GM18498 (cell line): ENCODE results near the gene TSGA10.
"Not testable (repeated sequence)": the region's sequence is repeated elsewhere in the genome, so short reads cannot be mapped to it uniquely, and the experiment has no call there.

ENCODE experiments used
- ATAC-seq: cut with Tn5 transposase; IDR thresholded peaks from one replicate; pipeline ENCODE4 v1.9.1; 2021; ENCODE audit warnings: mild to moderate bottlenecking, moderate library complexity; ENCODE audit not compliant: unreplicated experiment

TSGA10 gene

DNA sequence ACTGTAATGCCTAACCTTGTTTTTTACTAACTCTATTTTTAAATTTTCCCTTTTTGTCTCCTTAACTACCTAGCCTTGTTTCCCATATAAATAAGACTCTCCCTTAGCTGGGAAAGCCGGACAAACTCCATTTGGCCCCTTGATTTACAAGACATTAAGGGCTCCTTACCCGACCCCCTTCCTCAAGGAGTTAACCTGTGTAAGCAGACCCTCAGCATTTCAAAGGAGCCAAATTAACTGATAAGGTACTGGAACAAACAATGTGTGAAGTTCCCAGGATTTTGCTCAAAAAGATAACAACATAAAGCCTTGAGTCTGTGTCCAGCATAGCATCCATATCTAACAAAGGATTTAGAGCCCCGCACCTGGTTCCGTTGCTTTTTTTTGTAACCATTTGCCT is 72.9 kb downstream of the TSGA10 start:
- no peak for ATAC-seq

DNA sequence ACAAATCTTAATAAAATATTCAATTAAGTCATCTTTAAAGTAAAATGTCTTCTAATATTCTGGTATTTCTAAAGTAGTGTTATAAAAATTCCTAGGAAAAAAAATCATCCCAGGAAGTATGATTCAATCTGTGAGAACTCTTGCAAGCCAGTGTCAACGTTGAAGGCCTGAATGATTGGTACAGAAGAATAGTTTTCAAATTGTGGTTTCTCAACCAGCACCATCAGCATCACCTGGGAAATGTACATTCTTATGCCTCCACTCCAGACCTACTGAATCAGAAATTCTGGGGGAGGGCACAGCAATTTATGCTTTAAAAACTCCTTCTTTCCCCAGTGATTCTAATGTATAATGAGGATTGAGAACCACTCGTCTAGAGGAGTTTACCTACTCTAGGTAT is 75.5 kb downstream of the TSGA10 start:
- no peak for ATAC-seq

DNA sequence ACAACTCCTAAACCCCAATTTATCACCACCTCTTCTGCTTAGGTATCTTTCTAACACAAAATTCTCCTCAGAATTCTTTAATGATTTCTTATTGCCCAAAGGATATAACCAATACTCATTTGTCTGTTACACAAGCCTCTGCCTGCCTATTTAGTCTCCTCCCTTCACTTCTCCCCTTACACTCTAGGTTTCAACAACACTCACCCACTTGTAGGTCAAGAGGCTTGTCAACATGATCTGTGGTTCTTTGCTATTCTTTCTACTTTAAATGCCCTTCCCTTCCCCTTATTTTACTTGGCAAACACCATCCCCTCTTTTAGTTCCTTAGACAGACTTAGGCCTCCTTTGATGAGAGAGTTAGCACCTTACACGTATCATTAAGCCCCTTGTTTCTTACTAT is 82.2 kb downstream of the TSGA10 start:
- no peak for ATAC-seq

DNA sequence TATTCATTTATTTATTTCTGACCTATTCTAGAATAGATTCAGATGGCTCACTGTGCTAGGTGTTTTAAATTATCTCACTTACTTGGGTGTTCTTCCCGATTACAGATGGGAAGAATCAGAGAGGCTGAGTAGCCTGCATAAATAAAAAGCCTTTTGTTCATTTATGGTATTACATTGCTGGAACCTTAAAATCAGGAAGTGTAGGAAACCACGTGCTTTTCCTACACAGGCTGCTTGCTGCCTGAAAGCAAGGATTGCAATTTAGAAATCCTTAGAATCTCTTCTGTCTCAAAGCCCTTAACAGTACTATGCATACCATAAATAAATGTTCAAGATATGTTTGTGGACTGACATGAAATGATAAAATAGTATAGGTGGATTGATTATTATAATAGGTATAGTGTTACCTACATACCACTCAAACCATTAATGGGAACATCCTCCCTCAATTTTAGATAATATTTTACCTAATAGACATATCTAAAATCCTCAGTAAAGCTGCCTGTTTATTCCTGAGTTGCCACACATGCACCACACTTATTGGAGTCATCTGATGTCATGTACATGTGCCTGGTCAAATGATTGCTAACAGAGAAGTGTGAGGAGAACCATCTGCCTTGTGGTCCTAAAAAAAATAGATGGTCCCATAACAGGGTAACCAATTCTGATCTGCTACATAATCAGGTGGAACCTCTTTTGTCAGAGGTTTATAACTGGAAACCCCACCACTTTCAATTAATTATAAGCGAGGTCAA is 86.7 kb downstream of the TSGA10 start:
- ATAC-seq: no peak

DNA sequence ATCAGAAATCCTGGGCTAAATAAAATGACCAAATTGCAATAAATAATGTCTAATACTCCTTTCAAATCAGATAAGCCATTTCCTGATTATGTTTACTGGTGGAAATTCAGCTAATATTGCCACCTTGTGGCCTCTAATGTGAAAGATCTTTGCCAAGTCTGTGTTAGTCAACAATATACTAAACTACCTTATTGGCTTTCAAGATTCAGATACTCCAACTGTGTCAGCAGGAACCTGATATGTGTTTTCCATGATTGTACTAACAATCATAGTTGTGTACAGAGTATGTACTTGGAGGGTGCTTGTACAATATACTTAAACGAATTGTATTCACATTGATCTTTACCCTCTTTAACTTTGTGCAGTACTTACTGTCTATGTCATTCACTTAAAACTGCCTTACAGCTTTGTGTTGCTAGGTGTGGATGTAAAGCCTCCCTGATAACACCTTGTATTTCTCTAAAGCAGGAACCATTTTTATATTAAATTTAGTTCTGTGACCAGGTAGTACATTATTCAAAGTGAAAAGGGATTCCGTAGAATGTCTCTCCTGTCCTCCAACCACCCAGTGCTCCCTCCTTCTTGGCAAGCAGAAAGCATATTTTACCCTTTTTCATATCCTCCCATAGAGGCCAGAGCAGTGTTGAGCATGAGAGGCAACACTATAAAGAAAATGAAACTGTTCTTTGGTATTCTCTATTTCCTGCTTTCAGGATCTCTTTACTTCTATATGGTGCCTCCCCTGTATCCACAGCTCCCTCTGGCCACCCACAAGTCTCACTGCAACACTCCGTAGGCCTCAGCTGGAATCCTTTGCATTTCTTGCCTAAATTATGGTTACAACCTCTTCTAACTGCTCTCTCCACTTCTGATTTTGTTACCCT is 88.4 kb downstream of the TSGA10 start:
- peak; percentile 98 for ATAC-seq

DNA sequence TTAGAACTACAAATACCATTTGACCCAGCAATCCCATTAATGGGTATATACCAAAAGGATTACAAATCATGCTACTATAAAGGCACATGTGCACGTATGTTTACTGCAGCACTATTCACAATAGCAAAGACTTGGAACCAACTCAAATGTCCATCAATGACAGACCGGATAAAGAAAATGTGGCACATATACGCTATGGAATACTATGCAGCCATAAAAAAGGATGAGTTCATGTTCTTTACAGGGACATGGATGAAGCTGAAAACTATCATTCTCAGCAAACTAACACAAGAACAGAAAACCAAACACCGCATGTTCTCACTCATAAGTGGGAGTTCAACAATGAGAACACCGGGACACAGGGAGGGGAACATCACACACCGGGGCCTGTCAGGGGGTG is 105.6 kb downstream of the TSGA10 start:
- not testable (repeated sequence) for ATAC-seq

DNA sequence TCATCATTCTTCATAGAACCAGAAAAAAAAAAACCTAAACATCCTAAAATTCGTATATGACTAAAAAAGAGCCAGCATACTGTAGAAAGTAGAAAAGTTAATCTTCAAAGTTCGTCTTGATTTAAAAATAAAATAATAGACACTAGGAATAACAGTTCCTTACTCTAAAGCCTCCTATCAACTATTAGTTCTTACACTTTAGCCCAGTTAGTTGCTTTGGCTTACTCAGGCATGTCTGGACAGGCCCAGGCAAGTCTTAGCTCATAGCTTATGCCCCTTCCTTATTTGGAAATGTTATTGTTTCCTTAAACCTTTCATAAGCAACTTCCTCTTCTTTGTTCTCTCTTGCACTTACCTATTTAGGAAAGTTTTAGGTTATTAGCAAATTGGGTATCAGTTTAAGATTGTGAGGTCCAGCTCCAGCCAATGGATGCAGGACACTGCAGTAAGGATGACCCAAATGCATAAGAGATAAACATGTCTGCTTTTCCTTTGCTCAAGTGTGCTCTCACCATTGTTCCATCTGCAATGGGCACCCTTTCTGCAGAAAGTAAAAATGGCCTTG is 113.9 kb downstream of the TSGA10 start:
- not testable (repeated sequence) for ATAC-seq

DNA sequence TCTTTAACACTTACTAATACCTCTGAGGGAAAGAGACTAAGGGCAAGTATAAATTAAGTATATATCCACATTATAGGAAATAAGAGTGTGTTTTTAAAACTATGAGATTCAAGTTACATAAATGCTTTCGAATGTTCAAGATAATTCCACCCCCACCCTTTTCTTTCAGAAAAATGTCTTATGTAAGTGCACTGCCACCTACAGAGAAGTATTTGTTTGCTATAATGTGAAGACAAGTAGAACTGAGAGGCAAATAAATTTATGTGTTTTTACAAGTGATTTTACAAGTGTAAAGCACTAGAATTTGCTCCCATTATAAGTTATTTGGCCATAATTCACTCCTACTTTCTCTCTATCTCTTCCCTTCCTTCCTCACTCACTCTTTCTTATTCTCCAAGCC is 118.8 kb downstream of the TSGA10 start:
- ATAC-seq: no peak

DNA sequence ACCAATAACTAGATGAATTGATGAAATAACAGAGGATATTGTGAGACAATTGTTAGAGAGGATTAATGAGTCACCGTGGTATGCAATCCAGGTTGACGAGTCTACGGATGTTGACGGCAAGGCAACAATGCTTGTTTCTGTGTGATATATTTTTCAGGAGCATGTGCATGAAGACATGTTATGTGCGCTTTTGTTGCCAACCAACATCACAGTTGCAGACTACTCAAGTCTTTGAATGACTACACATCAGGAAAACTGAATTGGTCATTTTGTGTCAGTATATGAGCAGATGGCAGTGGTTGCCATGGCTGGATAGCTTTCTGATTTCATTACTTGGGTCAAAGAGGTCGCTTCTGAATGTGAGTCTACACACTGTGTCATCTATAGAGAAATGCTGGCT is 122.0 kb downstream of the TSGA10 start:
- ATAC-seq: no peak

DNA sequence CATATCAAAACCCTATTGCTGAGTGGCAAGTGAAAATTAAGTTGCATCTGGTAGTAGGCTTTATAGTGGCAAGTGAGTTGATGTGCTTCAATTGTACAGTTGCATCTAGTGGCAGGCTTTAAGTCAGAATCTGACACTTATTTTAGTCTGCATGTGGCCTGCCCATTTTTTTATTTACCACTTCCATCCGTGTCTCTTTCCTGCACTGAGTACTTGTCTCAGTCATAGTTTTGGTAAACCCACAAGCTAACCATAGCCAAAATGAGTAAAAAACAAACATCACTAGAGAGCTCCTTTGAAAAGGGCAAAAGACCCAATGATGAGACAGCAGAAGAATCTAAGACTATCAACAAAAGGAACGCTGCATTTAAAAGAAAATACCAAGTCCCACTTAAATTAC is 122.7 kb downstream of the TSGA10 start:
- ATAC-seq: no peak

DNA sequence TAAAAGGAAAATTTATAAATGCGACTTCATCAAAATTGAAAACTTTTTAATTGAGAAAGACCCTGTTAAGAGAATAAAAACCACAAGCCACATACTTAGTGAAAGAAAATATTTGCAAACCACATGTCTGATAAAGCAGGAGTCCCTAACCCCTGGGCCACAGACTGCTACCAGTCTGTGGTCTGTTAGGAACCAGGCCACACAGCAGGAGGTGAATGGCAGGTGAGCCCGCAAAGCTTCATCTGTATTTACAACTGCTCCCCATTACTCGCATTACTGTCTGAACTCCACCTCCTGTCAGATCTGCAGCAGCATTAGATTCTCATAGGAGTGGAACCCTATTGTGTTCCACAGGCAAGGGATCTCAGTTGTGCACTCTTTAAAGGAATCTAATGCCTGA is 123.3 kb downstream of the TSGA10 start:
- ATAC-seq: no peak

DNA sequence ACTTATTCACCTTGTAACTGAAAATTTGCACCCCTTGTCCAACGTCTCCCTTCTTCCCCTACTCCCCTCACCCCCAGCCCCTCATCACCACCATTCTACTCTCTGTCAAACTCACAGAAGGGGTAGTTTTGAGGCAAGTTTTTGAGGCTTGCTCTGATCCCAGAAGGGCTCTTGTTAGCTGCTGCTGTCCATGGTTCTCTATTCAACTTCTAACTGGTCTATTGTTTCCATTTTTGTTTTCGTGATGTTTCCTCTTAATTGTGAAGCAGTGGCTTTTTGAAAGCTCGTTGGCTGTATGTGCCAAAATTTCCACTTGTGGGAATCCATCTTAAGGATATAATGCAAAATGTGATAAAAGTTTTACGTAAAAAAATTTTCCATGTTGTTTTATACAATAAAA is 126.2 kb downstream of the TSGA10 start:
- ATAC-seq: no peak

DNA sequence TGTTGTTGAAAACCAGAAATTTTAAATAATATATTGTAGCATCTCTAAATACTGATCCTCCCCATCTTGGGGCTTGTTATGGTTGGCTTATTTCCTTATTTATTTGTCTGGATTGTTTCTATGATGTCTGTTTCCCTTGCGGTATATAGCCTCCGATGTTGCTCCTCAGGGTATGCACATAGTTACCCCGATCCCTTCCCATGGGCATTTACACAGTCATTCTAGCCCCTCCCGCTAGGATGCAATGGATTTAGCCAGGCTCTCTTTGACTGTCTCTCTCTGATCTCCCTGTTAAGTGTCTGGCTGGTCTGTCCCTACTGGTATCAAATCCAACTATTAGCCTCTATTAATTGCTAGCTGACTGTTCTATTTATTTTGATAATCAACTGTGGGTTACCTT is 126.9 kb downstream of the TSGA10 start:
- no peak for ATAC-seq

DNA sequence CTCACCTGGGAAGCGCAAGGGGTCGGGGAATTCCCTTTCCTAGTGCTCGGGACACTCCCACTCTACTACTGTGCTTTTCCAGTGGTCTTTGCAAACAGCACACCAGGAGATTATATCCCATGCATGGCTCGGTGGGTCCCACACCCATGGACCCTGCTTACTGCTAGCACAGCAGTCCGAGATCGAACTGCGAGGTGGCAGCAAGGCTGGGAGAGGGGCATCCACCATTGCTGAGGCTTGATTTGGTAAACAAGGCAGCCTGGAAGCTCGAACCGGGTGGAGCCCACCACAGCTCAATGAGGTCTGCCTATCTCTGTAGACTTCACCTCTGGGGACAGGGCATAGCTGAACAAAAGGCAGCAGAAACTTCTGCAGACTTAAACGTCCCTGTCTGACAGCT is 154.0 kb downstream of the TSGA10 start:
- ATAC-seq: no peak

DNA sequence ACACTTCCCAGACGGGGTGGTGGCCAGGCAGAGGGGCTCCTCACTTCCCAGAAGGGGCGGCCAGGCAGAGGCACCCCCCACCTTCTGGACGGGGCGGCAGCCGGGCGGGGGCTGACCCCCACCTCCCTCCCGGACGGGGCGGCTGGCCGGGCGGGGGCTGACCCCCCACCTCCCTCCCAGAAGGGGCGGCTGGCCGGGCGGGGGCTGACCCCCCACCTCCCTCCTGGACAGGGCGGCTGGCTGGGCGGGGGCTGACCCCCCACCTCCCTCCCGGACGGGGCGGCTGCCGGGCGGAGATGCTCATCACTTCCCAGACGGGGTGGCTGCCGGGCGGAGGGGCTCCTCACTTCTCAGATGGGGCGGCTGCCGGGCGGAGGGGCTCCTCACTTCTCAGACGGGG is 166.0 kb downstream of the TSGA10 start:
- ATAC-seq: not testable (repeated sequence)

DNA sequence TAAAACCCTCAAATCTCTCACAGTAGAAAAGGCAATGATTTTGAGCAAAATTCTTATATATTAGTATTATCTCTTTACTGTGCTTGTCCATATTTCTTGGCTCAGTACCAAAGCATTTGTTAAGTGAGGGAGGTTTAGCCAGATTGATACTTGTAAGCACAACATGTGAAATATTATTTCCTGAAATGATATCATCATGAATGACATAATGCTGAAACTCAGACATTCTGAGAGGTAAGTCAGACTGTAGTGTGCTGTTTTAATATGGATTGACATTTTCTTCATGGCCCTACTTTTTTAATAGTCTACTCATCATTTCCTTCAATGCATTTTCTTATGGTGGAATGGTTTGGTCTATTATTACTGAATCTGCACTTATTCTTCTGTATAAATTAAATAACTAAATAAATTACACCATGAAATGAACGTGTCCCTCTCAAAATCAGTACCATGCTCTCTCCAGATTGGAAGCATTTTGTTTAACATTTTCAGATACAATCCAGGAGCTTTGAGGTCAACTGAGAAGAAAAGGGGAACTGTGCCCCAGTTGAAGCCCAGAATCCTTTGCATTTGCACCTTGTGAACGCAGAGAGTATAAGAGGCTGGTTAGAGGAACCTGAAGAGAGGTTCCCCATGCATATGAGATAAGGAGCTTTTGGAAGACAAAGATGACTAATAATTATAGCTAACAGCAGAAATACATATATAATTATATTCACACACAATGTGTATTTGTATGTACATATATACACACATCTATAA is 168.7 kb downstream of the TSGA10 start:
- no peak for ATAC-seq

DNA sequence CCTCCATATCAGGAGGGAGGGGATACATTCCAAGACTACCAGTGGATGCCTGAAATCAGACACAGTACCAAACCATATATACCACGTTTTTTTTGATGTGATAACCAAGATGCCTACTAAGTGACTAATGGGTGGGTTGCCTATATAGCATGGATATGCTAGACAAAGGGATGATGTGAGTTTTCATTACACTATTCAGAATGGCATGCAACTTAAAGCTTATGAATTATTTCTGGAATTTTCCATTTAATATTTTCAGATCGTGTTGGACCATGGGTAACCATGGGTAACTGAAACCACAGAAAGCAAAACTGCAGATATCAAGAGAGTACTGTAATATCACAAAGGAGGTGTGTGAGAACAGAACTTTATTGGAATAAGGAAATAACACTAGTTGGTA is 179.1 kb downstream of the TSGA10 start:
- ATAC-seq: no peak

DNA sequence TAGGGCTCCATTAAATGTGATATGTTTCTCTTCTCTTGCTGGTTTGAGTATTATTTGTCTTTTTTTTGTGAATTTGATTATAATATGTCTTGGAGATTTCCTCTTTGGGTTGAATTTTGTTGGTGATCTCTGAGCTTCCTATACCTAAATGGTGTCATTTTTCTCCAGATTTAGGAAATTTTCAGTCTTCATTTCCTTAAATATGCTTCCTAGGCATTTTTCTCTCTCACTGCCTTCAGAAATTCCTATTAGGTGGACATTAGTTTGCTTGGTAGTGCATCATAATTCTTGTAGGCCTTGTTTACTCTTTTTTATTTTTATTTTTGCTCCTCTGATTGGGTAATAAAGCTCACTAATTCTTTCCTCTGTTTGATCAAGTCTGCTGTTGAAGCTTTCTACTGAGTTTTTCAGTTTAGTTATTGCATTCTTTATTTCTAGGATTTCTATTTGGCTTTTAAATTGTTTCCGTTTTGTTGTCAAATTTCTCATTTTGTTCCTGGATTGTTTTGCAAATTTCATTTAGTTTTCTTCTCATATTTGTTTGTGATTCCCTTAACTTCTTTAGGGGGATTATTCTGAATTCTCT is 182.1 kb downstream of the TSGA10 start:
- ATAC-seq: no peak

DNA sequence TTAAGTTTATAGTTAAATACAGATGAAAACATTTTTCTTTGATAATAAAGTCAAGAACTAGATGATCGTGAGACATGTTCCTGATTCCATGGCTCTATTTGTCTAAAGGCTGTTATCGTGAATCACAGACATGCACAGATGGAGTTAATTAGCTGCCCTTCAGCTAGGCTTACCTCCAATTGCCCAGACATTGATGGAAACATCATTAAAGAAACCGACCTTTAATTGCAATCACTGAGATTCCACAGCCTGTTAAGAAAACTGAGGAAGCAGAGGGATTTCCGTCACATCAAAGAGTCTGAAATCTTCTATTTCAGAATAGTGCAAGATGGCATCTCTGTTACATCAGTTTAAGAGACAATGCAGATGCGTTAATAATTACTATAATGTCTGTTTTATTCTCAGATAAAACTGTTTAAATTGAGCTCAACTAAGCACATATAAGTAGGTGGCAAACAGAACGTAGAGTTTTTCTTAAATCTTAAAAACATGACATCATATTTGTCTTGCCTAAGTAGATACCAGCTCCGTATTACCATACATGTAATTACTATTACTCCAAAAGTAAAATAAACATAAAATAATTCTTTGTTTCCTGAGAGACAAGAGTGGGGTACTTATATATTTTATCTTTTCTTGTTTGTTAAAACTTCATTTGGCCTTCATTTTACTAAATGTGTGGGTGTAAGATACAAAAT is 194.8 kb downstream of the TSGA10 start:
- no peak for ATAC-seq

DNA sequence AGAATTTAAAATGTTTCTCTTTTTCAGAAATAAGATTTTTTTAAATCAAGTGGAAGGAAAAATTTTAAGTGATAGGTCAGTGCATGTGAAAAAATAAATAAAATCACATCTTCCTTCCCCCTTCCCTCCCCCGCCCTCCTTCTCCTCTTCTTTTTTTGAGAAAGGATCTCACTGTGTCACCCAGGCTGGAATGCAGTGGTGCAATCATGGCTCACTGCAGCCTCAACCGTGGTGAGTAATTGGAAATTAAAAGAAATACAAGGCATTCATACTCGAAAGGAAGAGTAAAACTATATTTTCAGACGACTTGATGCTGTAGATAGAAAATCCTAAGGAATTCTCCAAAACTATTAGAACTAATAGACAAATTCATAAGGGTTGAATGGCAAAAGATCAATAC is 201.8 kb downstream of the TSGA10 start:
- ATAC-seq: no peak
